ENCODE measurements around the gene CDCA4.
A peak's percentile ranks its signal among the peaks of the same experiment; 100 is the strongest.

The CDCA4 gene

DNA sequence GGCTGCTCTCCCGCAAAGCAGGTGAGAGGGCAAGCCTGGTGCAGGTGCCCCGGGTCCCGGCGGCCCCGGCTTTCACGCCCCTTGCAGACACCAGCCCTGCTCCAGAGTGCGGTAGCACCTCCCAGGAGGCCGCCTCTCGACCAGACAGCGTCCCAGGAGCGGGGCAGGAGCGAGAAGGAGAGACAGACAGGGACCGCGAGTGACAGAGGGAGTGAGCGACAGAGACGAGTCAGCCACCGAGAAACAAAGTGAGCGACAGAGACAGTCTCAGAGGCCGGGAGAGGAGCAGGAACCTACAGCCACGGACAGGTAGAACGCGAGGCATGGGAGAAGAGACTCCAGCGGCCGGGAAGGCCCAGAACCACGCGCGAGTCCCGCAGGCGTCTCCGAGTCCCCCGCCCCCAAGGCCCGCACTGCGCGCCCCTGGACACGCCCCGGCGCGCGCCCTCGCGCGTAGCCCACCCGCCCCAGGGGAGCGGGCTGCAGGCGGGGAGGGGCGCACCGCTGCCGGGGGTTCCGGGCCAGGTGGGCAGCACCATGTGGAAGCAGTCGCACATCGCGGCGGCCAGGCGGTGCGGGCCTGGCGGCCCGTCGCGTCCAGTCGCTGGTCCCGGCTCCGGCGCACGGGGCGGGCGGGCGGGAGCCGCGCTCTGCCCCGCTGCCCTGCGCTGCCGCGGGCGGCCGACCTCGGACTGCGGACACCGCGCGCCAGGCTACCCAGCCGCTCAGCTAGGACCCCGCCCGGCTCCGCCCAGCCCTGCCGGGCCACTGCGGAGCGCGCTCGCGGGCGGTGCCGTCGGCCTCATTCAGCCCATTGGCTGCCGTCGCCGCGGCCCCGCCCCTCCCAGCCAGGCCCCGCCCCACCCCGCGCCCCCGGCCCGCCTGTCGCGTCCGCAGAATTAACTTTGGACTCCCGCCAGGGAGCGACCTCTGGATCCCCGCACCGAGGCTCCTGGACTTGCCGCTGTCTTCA is 42.9 kb downstream of the CDCA4 start, which contains the start of gene AHNAK2:
TSS of gene AHNAK2 (minus strand) at position 694 of the 973 bp plus-strand sequence. CDS start at position 557, 137 bp downstream.
- TF ChIP-seq, protein P1, sequence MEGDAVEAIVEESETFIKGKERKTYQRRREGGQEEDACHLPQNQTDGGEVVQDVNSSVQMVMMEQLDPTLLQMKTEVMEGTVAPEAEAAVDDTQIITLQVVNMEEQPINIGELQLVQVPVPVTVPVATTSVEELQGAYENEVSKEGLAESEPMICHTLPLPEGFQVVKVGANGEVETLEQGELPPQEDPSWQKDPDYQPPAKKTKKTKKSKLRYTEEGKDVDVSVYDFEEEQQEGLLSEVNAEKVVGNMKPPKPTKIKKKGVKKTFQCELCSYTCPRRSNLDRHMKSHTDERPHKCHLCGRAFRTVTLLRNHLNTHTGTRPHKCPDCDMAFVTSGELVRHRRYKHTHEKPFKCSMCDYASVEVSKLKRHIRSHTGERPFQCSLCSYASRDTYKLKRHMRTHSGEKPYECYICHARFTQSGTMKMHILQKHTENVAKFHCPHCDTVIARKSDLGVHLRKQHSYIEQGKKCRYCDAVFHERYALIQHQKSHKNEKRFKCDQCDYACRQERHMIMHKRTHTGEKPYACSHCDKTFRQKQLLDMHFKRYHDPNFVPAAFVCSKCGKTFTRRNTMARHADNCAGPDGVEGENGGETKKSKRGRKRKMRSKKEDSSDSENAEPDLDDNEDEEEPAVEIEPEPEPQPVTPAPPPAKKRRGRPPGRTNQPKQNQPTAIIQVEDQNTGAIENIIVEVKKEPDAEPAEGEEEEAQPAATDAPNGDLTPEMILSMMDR (IDR thresholded peaks at IDR 0.05), result no peak
- TF ChIP-seq ZFX (IDR thresholded peaks at IDR 0.05; ENCODE audit: borderline replicate concordance), result no peak
- peak within 1 kb of the TSS; percentile 58 for H3K27ac ChIP-seq

DNA sequence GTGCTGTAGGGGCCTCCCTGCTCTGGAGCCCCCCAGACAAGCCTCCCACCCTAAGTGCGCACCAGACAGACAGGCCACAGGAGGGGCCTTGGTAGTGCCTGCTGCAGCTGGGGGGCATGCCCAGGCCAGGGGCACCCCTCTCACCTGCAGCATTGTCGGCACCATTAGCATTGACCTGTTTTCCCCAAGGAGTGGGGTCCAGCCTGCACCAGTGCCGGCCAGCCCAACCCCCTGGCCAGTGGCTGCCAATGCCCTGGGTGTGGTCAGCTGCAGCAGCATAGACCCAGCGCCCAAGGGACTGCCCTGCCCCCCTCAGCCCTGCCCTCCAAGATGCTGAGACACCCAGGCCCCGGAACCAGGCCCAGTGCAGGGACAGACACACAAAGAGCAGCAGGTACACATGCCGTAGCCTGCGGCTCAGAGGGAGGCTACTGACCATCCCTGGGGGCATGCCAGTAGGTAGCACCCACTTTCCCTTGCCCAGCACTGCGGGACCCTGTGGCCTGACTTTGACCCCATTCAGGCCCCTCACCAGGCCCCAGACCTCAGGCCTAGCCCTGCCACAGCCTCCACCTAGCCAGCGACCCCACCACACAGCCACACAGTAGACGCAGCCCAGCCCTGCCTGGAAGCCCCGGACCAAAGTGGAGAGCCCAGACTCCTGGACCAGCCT is 43.7 kb downstream of the CDCA4 start:
- TF ChIP-seq, protein P1 (IDR thresholded peaks at IDR 0.05), result no peak
- no peak for TF ChIP-seq ZFX (IDR thresholded peaks at IDR 0.05; ENCODE audit: borderline replicate concordance)
- peak overlapping the region; percentile 58 for H3K27ac ChIP-seq

DNA sequence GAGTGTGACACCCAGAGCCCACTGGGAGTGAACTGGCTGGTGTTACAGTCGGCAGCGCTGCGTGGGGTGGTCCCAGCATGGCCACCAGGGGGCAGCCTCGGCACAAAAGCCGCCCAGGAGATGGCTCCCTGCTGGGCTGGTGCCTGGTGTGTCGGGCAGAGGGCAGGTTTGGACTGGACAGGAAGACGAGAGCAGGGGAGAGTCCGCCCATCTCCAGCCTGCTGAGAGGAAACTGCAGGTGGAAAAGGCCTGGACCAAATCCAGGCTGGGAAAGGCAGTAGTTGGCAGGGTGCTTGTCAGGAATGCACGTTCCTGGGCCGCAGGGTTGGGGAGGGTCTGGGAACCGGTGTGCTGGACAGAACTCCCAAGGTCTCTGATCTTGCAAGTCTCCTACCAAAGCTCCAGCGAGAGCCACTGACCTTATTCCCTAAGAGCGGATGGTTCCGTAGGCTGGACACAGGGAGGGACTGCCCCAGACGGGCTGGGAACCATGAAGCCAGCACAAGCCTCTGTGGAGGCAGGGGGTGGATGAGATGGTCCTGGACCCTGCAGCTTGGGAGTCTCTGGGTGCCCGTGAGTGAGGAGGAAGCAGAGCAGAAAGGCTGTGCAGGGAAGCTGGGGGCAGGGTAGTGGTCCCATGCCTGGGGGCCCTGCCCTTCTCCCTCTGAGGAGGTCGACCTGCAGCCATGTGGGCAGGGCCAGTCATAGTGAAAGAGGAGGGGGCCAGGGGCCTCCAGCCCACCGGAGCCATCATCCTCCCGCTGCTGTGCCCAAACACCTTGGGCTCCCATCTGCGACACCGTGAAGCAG is 44.5 kb downstream of the CDCA4 start:
- TF ChIP-seq, protein P1 (IDR thresholded peaks at IDR 0.05), result peak; percentile 94
- TF ChIP-seq ZFX (IDR thresholded peaks at IDR 0.05; ENCODE audit: borderline replicate concordance), result no peak
- no peak overlapping the region for H3K27ac ChIP-seq

DNA sequence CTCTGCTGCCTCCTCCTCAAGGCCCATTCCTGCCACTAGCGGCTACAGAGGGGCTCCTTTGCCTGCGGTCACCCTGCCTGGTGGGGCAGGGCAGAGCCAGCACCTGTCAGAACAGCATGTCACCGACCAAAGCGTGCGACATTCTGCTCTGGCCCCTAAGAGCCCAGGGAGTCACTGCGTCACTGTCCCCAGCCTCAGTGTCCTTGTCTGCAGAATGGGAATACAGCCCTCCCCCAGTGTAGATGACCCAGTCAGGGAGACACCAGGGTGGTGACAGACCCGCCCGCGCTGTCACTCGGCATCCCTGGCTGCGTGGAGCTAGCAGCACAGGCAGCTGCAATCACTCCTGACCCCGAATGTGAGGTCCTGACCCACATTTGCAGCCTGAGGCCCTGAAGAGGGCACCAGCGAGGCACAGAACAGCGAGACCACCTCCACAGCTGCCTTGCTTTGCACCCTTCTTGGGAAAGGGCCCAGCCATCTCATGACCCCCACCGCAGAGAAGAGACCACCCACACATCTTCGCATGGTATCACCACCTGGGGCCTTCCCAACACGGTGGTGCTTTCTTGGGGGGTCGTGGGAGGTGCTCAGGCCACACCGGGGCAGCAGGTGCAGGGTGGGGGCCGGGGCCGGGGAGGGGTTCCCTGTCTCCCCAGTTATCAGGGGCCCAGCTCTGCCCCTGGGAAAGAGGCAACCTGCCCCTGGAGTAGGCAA is 45.2 kb downstream of the CDCA4 start:
- TF ChIP-seq ZFX (IDR thresholded peaks at IDR 0.05; ENCODE audit: borderline replicate concordance), result no peak
- TF ChIP-seq, protein P1 (IDR thresholded peaks at IDR 0.05), result no peak
- no peak overlapping the region for H3K27ac ChIP-seq

DNA sequence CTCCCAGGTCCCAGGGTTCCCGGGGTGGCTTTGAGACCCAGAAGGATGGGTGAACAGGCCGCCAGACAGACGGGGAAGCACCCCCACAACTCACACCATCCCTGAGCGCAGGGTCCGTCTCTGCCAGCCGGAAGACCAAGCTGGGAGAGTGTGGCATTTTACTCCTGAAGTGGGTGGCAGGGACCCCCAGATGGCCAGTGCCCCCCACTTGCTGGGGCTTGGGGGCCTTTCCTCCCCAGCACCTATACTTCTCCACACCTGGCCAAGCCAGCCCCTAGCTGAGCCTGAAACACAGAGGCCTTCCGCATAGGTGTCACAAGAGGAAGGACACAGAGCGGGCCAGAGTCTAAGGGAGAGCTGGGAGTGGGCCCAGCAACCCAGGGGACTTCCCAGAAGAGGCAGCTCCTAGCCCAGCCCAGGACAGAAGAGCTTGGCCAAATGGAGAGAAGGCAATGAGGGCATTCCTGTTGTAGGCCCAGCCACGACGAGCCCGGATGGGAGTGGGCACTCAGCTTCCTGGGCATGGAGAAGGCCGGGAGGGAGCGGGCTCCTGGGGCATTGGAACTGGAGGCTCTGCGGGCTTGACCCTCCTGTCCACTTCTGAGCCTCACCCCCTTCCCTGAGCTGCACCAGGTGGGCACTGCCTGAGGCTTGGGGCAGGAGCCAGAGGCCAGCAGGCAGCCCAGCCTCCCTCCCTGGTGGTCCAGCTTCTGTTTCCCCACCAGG is 46.1 kb downstream of the CDCA4 start:
- TF ChIP-seq ZFX (IDR thresholded peaks at IDR 0.05; ENCODE audit: borderline replicate concordance), result no peak
- no peak overlapping the region for H3K27ac ChIP-seq

DNA sequence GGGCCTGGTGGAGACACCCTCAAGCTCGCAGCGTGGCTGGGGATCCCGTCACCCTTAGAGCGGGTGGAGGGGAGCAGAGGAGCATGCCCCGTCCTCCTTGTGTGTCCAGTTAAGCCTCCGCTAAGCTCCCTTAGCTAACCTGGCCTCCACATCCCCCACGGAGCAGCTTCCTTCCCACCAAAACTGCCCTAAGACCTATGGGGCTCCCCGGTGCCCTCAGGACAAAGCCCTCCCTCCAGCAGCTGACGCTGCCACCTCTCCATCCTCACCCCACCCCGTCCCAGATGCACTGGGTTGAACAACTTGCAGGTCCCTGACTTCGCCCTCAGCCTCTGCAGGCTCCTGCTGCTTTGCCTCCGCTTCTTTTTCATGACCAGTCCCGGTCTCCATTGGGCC is 46.7 kb downstream of the CDCA4 start:
- no peak overlapping the region for H3K27ac ChIP-seq
- TF ChIP-seq, protein P1 (IDR thresholded peaks at IDR 0.05), result no peak
- no peak for TF ChIP-seq ZFX (IDR thresholded peaks at IDR 0.05; ENCODE audit: borderline replicate concordance)

Data from 22Rv1 (cell line).